NCI-H2196 treated with DMSO at 0.1 percent for 48 hours (cell line): ENCODE data around the gene GNAS.
"Not testable (repeated sequence)": the region's sequence is repeated elsewhere in the genome, so short reads cannot be mapped to it uniquely, and the experiment has no call there.

Source experiments
- DNase-seq: peaks from one replicate; lab custom pipeline; 2025; ENCODE audit not compliant: unreplicated experiment; lab: John Stamatoyannopoulos, UW

GNAS gene

GRCh38 chr20:58828136-58828535, 24.4 kb upstream of the GNAS start:
- no peak for DNase-seq

- not testable (repeated sequence) for DNase-seq
These were observed 23.7 kb upstream of the GNAS start for GRCh38 chr20:58828804-58829203.

GRCh38 chr20:58829531-58829941, 23.0 kb upstream of the GNAS start:
- DNase-seq, result no peak

GRCh38 chr20:58832457-58832856, 20.1 kb upstream of the GNAS start:
- no peak for DNase-seq

GRCh38 chr20:58833921-58834320, 18.6 kb upstream of the GNAS start:
- DNase-seq, result no peak

GRCh38 chr20:58835231-58835630, 17.3 kb upstream of the GNAS start:
- DNase-seq, result no peak

GRCh38 chr20:58836616-58837204, 15.8 kb upstream of the GNAS start:
- no peak for DNase-seq

GRCh38 chr20:58837717-58838116, 14.8 kb upstream of the GNAS start:
- no peak for DNase-seq

GRCh38 chr20:58838174-58838573, 14.3 kb upstream of the GNAS start:
- no peak for DNase-seq

GRCh38 chr20:58839474-58839874, 13.0 kb upstream of the GNAS start:
- DNase-seq, result no peak

GRCh38 chr20:58839991-58840747, 12.3 kb upstream of the GNAS start:
- DNase-seq, result no peak

- DNase-seq, result no peak
These were observed 11.5 kb upstream of the GNAS start for GRCh38 chr20:58840816-58841538.

- DNase-seq, result no peak
These were observed 10.8 kb upstream of the GNAS start for GRCh38 chr20:58841539-58842264.

- no peak for DNase-seq
These were observed 10.2 kb upstream of the GNAS start for GRCh38 chr20:58842276-58842675.

GRCh38 chr20:58843128-58843556, 9.4 kb upstream of the GNAS start:
- DNase-seq, result no peak

- no peak for DNase-seq
These were observed 6.8 kb upstream of the GNAS start for GRCh38 chr20:58845706-58846105.

GRCh38 chr20:58847463-58847862, 5.1 kb upstream of the GNAS start:
- DNase-seq, result no peak

- DNase-seq, result peak; percentile 35
These were observed 1.8 kb upstream of the GNAS start, which contains the start of gene GNAS-AS1 for GRCh38 chr20:58850693-58851174. GNAS-AS1 (minus strand) TSS chr20:58850902.

- no peak for DNase-seq
These were observed 1.1 kb upstream of the GNAS start for GRCh38 chr20:58851221-58851968.

GRCh38 chr20:58851969-58852458, 502 bp upstream of the GNAS start:
- DNase-seq, result no peak
